NB4 (cell line): Measurements from ENCODE around the gene CUX1.
A peak's percentile ranks its signal among the peaks of the same experiment; 100 is the strongest.

Source experiments
- DNase-seq: peaks from one replicate; pipeline ENCODE4 v3.0.0; 2010; ENCODE audit warnings: low read depth
- H3K4me3 ChIP-seq: one replicate; pipeline ENCODE4 v1.5.1; 2011; ENCODE audit warnings: mild to moderate bottlenecking, low read depth, low read length, moderate library complexity
- CTCF ChIP-seq: IDR thresholded peaks from one replicate; pipeline ENCODE4 v1.5.1; 2012; ENCODE audit warnings: low read depth, low read length
- MAX ChIP-seq: IDR thresholded peaks from 2 replicates; pipeline ENCODE4 v1.6.1; 2011; ENCODE audit warnings: low read depth, low read length
- MYC ChIP-seq: IDR thresholded peaks from 2 replicates; pipeline ENCODE4 v1.6.1; 2011; ENCODE audit warnings: low read depth, low read length
- POLR2A ChIP-seq: IDR thresholded peaks from 2 replicates; pipeline ENCODE4 v1.6.1; 2011; ENCODE audit warnings: mild to moderate bottlenecking; ENCODE audit not compliant: insufficient read length; ENCODE audit errors: extremely low read depth

The CUX1 gene

GRCh38 chr7:102232611-102233286 lies 415.3 kb downstream of the CUX1 start:
- H3K4me3 ChIP-seq = no peak overlapping the region
- no peak for TF ChIP-seq MAX
- TF ChIP-seq CTCF = no peak
- TF ChIP-seq MYC = no peak
- TF ChIP-seq POLR2A = no peak
- no peak for DNase-seq

GRCh38 chr7:102234131-102234530 lies 416.7 kb downstream of the CUX1 start:
- no peak overlapping the region for H3K4me3 ChIP-seq
- TF ChIP-seq POLR2A (no peak), CTCF (no peak), MAX (no peak), MYC (no peak)
- DNase-seq = no peak

GRCh38 chr7:102234801-102235550 lies 417.6 kb downstream of the CUX1 start:
- DNase-seq = no peak
- H3K4me3 ChIP-seq = no peak overlapping the region
- TF ChIP-seq CTCF (no peak), MAX (no peak), POLR2A (no peak), MYC (no peak)

GRCh38 chr7:102236102-102236501 lies 418.7 kb downstream of the CUX1 start:
- no peak for TF ChIP-seq POLR2A
- no peak for TF ChIP-seq MYC
- no peak for TF ChIP-seq CTCF
- no peak for TF ChIP-seq MAX
- DNase-seq = no peak
- no peak overlapping the region for H3K4me3 ChIP-seq

GRCh38 chr7:102236592-102237287 lies 419.3 kb downstream of the CUX1 start:
- DNase-seq = peak; percentile 79
- TF ChIP-seq POLR2A (no peak), CTCF (peak; percentile 82), MAX (no peak), MYC (no peak)
- H3K4me3 ChIP-seq = no peak overlapping the region
